Ovary (tissue), 9 donors: ENCODE measurements around the gene PLXNA4. TPM values are rescaled to one million over a fixed set of nuclear protein-coding genes. Genes with fewer than 3 reads are reported as not detected.

ENCODE experiments used
- DNase-seq, 5 donors: peaks; one replicate each; pipeline ENCODE4 v3.0.0-alpha.2; 2019 to 2020
- H3K27ac ChIP-seq, 2 donors: fragments of 200-600 bp; one replicate each; pipeline versions ENCODE4 v1.5.1 to v1.8.0; 2019 to 2022
- H3K27me3 ChIP-seq: fragments of 200-600 bp; one replicate; pipeline ENCODE4 v1.8.0; 2022
- H3K36me3 ChIP-seq: fragments of 200-600 bp; sonication (generic); one replicate; pipeline ENCODE4 v1.5.1; 2019
- H3K4me1 ChIP-seq: one replicate; pipeline ENCODE4 v1.8.1; 2013; ENCODE audit warnings: mild to moderate bottlenecking, moderate library complexity; ENCODE audit not compliant: insufficient read depth
- H3K4me3 ChIP-seq: fragments of 200-600 bp; sonication (generic); one replicate; pipeline ENCODE4 v1.5.1; 2017
- H3K9me3 ChIP-seq, 2 donors: fragments of 200-600 bp in 1 of 2; sonication (generic) in 1 of 2; one replicate each; pipeline versions ENCODE4 v1.5.1 to v1.8.1; 2013 to 2019; ENCODE audit warnings: mild to moderate bottlenecking in 1 of 2, moderate library complexity in 1 of 2
- CTCF ChIP-seq, 3 donors: fragments of 450-650 bp in 2 of 3; fragments of 200-600 bp in 1 of 3; IDR thresholded peaks; one replicate each; pipeline versions ENCODE4 v1.5.1 to v1.8.0; 2016 to 2022; ENCODE audit warnings: antibody characterized with exemption in 3 of 3, mild to moderate bottlenecking in 1 of 3
- EP300 ChIP-seq: sonication (generic); formaldehyde crosslinking; IDR thresholded peaks from one replicate; pipeline ENCODE4 v1.6.1; 2017; ENCODE audit warnings: antibody characterized with exemption
- POLR2A ChIP-seq: fragments of 450-650 bp; IDR thresholded peaks from one replicate; pipeline ENCODE4 v1.6.1; 2017; ENCODE audit warnings: antibody characterized with exemption, mild to moderate bottlenecking, moderate library complexity
- WGBS, 3 donors: extraction: QIAGEN DNeasy Blood & Tissue Kit in 1 of 3; methylation state at CpG; one replicate each; pipeline versions ENCODE4 v1.1.5 to v1.1.7; 2013 to 2017; 5-methylcytosine and 5-hydroxymethylcytosine counted together
- intact Hi-C, 4 donors: fragments of 100-400 bp; cut with DNase I; formaldehyde crosslinking; loops; one replicate each; pipeline versions ENCODE4 v1.11.0 to v1.15.1; 2022 to 2023
- polyA plus RNA-seq, 2 donors: library from polyadenylated mRNA; stranded (reverse); fragments of 200-250 nt in 1 of 2; fragments of 350-450 nt in 1 of 2; fragmentation: Illumina TruSeq in 1 of 2; extraction: RNeasy Lipid Tissue Mini Kit (QIAGEN cat#74804) in 1 of 2; gene quantifications; one replicate each; pipeline ENCODE4 v1.2.3, GENCODE V29; 2013 to 2014
- total RNA-seq, 7 donors: library from RNA; depleted of rRNA in 2 of 7; stranded (reverse); fragments of >200 nt in 2 of 7; fragmentation: NEBNext Ultra II Directional in 3 of 7; extraction: Animal tissue kit (Norgen Biotek cat#: 25700) in 3 of 7; gene quantifications; one replicate each; pipeline versions ENCODE4 v1.1.0 to v1.2.4, GENCODE V29; 2016 to 2023
- donor health status: DM: no; HTN: no; CAD: no; lungs with moderate emphysema.
- donor health status: DM: no; HTN: no; CAD: no.
- donor health status: Bipolar disorder and iron deficiency.
- donor health status: DM: yes; HTN: yes; CAD: no.
- donor health status: DM: no; HTN: no; CAD: no.
- donor health status: DM: yes; HTN: yes; CAD: no.

The PLXNA4 gene
- total and polyA plus RNA-seq, 9 donors = 5.1 to 39.9 (median 11.4) TPM

- DNase-seq = no peak
- 64 to 82% (median 71%) methylated on average over 13 of the region's 13 CpGs for WGBS, 3 donors
- Histone ChIP-seq H3K36me3 (no peaks in the 10 kb centered on the region), H3K27me3 (no peaks in the 10 kb centered on the region), H3K9me3 (no peaks in the 10 kb centered on the region), H3K27ac (no peak overlapping the region), H3K4me1 (peaks cover 1% of the 10 kb centered on the region), H3K4me3 (no peak overlapping the region)
- intact Hi-C loops = no loop called here
- TF ChIP-seq POLR2A = no peak
- no peak for TF ChIP-seq CTCF (IDR thresholded peaks at IDR 0.05)
- TF ChIP-seq EP300 = no peak
Measured at GRCh38 chr7:132076301-132077035, 499.8 kb downstream of the PLXNA4 start.

GRCh38 chr7:132075515-132075914, 500.8 kb downstream of the PLXNA4 start:
- TF ChIP-seq CTCF (IDR thresholded peaks at IDR 0.05) = no peak
- no peak for TF ChIP-seq POLR2A
- no peak for TF ChIP-seq EP300
- Histone ChIP-seq H3K36me3 (no peaks in the 10 kb centered on the region), H3K27ac (no peak overlapping the region), H3K27me3 (no peaks in the 10 kb centered on the region), H3K4me1 (peaks cover 1% of the 10 kb centered on the region), H3K9me3 (no peaks in the 10 kb centered on the region), H3K4me3 (no peak overlapping the region)
- 63 to 80% (median 70%) methylated on average over 6 of the region's 6 CpGs for WGBS, 3 donors
- intact Hi-C loops = no loop called here
- DNase-seq = no peak

- Histone ChIP-seq H3K27me3 (no peaks in the 10 kb centered on the region), H3K4me1 (peaks cover 1% of the 10 kb centered on the region), H3K36me3 (no peaks in the 10 kb centered on the region), H3K4me3 (no peak overlapping the region), H3K27ac (no peak overlapping the region), H3K9me3 (no peaks in the 10 kb centered on the region)
- no peak for TF ChIP-seq CTCF (IDR thresholded peaks at IDR 0.05)
- no peak for TF ChIP-seq POLR2A
- no peak for TF ChIP-seq EP300
- DNase-seq = no peak
- intact Hi-C loops = no loop called here
- WGBS, 3 donors = 77 to 83% (median 83%) methylated on average over 15 of the region's 15 CpGs
Measured at GRCh38 chr7:132073920-132074589, 502.2 kb downstream of the PLXNA4 start.
